ENCODE measurements around the gene MRPL10.

- TF ChIP-seq CTCF (conservative IDR thresholded peaks at IDR 0.05; ENCODE audit: low read depth, low read length): no peak
- no peak for TF ChIP-seq EZH2phosphoT487 (IDR thresholded peaks at IDR 0.05; ENCODE audit: borderline replicate concordance, low read length)
- no peak for TF ChIP-seq EZH2 (IDR thresholded peaks at IDR 0.05; ENCODE audit: low read length, unreplicated experiment)
Observed at GRCh38 chr17:47869114-47869513, 37.8 kb upstream of the MRPL10 start.

Data from PC-3 (cell line).